GM19328 (cell line): Measurements from ENCODE around the gene IL1RL2.

ENCODE experiments used
- ATAC-seq: cut with Tn5 transposase; IDR thresholded peaks from one replicate; pipeline ENCODE4 v1.9.1; 2021; ENCODE audit warnings: mild to moderate bottlenecking, moderate library complexity; ENCODE audit not compliant: unreplicated experiment

IL1RL2 gene

DNA sequence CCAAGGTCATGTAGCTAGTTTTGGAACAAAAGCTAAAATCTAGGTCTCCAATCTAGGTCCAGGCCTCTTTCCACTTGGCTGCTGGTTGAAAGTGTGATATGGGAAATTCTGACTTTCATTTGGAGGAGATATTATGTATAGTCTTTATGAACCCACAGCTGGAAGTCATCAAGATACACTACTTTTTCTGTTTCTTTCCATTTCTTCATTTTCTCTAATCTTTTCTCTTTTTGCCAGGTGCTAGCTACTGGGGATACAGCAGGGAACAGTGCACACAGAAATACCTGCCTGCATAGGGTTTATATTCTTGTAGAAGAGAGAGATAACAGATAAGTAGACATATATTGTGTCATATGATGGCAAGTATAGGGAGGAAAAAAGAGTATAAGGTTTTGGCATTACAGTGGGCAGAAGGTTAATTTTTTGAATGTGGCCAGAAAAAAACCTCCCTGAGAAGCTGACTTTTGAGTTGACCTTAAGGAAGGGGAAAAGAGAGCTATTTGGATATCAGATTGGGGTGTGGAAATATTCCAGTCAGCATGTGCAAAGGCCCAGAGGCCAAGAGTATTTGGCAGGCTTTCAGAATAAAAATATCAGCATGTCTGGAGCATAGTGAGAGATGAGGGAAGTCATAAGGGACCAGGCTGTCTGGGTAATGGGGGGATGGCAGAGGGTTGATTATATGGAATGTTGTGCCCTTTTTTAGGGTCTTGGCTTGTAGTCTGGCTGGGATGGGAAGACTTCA, 28.6 kb upstream of the IL1RL2 start:
- ATAC-seq, result no peak

DNA sequence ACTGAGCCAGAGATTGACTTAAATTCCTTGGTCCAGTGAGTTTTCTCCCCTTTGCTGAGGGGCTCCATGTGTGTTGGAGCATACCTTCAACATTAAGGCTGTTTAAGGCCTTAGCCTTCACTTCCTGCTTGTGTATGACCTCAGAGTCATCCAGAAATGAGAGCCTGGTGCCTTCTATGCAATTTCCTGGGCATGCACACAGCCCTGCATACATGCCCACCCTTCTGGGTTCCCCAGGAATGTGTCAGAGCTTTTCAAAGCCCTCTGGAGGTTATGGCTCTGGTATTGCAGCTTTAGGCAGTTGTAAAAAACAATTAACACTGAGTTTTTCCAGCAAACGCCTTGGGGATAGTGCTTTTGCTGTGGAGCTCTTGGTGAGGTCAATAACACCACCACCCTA, 27.5 kb upstream of the IL1RL2 start:
- no peak for ATAC-seq

DNA sequence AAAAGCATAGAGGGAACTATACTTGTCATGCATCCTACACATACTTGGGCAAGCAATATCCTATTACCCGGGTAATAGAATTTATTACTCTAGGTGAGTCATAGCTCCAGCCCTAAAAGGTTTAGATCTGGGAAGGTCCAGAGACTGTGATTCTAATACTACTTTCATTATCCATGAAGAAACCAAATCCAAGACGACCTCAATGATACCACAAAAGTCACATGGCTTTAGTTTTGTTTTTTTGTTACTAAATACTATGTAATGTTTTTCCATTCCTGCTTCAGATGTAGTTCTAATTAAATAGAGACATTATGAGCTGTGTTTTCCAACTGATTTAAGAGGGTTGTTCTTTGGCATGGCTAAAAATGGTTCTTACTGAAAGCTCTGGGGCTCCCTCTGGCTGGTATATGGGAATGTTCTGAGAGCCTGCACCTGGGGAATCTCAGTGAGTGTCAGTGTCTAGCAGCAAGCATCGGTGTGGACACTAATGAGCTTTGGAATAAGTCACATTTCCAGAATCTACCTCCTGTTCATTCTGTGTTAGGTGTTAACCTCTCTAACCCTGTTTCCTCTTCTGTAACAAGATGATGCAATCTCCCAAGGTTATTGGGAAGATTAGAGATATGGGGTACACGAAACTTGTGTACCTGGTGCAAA, 20.5 kb upstream of the IL1RL2 start:
- no peak for ATAC-seq

DNA sequence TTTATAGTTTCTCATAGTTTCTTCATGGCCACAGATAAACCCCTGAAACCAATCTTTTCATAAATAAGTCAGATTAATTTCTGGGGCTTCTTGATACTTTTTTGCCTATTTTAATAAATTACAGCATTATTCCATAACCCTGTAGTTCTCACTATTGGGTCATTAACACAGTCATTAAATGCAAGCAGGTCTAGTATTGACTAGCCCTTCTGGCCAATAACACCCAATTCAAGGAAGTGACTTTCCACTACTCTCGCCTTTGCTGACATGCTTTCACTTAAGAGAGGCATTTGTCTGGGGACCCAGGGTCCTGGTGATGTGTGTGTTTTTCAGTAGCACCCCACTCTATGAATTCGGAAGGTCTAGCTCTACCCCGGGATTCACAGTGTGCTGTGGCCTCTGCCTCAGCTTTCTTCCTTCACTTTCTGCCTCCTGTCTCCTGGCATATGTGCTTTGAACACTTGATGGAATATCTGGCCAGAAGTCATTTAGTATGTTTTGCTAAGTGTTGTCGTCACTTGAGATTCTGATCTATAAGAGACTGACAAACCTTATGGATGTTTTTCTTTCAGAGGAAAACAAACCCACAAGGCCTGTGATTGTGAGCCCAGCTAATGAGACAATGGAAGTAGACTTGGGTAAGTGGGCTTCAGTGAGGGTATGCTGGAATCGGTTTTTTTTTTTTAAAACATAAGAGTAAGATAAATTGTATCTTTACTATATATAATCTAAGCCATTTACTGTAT, 18.6 kb upstream of the IL1RL2 start:
- ATAC-seq, result no peak

DNA sequence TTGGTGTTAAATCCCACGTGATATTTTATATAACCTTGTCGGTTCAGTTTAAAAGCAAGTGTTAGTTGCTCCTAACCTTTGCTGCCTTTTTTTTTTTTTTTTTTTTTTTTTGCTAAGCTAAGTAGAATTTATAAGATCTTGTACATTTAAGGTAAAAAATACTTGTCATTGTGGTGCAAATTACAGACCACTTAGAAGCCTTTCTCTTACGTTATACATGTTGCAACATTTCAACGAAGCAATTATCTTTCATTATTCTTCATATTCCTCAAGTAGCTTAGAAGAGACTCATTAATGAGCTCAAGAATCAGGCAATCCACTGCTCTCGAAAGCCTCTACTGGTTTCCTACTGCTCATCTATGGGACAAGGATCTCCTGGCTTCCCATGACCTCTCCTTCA, 14.9 kb upstream of the IL1RL2 start:
- ATAC-seq, result no peak

DNA sequence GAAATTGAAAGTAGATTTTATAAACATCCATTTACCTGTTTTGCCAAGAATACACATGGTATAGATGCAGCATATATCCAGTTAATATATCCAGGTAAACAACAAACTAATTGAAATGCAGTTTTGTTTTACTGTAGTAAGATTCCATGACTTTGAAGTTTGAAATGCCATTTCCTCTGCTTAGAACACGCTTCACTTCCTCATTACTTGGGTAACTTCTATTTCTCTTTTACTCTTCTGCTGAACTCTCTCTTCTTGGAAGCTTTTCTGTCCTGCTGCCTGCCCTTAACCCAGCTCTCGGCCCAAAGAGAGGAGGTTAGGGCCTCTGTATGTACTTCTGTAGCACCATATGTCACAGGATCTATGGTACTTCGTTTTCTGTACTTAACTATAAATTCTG, 14.1 kb upstream of the IL1RL2 start:
- ATAC-seq, result no peak

DNA sequence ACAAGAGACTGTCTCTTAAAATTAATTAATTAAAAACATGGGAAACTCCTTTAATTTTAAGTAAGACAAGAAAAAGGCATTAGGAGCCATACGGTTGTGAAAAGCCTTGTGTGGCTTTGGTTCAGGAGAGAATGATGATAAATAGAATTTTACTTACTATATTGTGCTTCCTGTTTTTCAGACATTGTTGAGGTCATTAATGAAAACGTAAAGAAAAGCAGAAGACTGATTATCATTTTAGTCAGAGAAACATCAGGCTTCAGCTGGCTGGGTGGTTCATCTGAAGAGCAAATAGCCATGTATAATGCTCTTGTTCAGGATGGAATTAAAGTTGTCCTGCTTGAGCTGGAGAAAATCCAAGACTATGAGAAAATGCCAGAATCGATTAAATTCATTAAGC, 10.7 kb upstream of the IL1RL2 start:
- ATAC-seq, result no peak

DNA sequence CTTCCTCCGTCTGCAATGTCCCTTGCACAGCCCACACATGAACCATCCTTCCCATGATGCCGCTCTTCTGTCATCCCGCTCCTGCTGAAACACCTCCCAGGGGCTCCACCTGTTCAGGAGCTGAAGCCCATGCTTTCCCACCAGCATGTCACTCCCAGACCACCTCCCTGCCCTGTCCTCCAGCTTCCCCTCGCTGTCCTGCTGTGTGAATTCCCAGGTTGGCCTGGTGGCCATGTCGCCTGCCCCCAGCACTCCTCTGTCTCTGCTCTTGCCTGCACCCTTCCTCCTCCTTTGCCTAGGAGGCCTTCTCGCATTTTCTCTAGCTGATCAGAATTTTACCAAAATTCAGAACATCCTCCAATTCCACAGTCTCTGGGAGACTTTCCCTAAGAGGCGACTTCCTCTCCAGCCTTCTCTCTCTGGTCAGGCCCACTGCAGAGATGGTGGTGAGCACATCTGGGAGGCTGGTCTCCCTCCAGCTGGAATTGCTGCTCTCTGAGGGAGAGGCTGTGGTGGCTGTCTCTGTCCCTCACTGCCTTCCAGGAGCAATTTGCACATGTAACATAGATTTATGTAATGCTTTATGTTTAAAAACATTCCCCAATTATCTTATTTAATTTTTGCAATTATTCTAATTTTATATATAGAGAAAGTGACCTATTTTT, 8.9 kb upstream of the IL1RL2 start:
- ATAC-seq, result no peak

DNA sequence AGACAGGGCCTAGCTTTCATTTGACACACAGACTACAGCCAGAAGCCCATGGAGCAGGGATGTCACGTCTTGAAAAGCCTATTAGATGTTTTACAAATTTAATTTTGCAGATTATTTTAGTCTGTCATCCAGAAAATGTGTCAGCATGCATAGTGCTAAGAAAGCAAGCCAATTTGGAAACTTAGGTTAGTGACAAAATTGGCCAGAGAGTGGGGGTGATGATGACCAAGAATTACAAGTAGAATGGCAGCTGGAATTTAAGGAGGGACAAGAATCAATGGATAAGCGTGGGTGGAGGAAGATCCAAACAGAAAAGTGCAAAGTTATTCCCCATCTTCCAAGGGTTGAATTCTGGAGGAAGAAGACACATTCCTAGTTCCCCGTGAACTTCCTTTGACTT, 7.8 kb upstream of the IL1RL2 start:
- no peak for ATAC-seq

DNA sequence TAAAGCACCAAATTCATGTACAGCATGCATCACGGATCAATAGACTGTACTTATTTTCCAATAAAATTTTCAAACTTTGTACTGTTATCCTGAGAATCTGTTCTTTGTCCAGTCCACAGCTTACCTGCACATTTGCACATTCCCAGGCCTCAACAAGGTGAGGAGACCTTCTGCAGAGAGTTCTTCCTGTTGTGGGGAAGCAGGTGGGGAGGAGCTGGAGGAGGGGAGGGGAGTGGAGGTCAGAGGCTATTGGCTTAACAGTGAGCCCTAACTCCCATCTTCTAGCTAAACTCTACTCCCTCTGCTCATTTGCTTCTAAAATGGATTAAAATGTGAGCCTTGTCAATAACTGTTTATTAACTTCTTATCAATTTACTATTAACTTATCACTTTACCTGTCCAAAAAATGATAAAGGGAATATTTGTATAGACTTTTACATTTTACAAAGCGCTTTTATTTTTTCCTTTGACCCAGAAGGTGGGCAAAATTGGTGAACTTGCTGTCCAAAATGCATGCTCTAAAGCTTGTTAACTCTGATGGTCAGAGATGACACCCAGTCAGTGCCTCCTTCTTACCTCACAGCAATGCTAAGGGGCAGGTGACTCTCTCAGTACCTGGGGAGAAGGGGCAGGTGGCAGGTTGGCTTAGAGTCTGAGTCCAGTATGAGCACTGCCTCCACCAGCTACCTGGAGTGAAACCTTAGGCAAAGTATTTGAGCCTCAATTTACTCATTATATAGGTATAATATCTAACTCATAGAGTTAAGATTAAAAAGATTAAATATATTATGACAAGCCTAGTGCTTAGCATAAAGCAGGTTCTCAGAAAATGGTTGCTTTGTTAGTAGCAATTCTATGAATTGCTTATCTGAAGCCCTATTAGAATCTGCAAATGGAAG, 6.8 kb upstream of the IL1RL2 start:
- no peak for ATAC-seq

DNA sequence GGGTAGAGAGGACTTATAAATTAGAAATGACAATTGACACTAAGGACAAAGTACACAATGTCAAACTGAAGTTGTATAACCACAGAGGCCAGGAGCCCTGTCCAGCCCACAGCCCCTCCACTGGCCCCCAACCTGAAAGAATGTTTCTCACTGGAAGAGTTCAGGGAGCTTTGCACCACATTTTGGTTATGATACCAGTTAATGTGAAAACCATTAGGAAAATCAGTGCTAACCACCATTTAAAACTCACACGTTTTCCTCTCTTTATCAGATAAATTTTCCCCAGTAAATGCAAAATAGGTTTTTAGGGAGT, 6.2 kb upstream of the IL1RL2 start:
- ATAC-seq, result no peak

DNA sequence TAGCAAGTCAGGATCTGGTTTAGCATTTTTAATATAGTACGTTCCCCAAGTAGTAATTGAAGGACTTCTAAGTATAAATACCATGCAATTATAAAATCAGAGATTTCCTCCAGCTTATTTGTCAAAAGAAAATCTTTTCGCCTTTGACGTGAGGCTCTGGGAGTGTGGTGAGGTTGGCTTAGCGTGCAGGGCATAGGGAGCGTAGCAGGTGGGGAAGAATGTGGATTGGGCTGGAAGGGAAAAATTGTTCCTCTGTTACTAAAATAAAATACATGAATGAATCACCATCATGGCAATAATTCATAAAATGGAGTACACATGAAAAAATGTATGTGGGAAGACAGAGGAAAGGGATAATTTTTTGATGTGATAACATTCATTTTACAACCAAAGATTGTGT, 5.4 kb upstream of the IL1RL2 start:
- ATAC-seq, result no peak

DNA sequence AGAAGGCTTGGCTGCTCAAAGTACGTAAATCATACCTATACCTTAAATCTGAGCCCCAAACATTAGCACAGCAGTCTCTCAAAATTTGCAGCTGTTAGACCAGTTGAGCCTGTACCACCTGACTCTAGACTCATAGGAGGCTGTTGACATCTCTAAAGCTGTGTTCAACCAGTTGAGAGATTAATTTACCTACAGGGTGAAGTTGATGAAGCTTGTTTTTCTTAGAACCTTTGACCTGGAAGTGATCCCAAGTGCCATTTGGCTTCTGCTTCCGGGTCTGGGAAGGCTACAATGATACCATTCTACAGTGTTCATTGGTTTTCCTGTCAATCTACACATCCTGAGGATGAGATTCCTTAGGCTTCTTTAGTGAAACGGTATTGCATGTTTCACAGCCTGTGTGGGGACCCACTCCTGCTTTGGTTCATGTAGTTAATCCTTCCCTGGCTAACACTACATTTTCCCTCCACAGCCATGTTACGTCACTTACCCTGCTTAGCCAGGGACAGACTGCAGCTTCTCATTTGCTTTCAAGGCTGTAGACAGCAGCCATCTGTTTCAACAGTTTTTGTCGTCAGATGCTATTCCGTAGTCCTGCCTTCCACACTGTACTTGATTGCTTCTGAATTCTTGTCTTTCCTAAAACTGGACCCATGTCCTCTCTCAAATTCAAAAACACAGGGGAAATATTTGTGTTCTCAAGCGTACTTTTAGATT, 4.7 kb upstream of the IL1RL2 start:
- no peak for ATAC-seq

DNA sequence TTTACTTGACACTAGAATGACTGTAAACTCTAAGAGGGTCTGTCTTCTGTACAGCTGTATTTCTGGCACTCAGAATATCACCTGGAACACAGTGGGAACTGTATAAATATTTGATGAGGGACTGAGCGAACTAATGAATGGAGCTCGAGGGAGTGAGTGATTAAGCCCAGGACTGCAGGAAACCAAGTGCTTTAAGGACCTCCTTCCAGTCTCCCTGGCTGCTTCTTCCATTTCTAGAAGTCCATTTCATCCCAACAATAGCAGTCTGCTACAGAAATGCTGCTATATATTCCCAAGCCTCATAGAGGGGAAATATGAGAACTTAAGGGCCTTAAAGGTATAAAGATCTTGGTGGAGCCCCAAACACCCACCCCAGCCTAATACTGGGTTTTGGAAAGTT, 2.8 kb upstream of the IL1RL2 start:
- no peak for ATAC-seq

DNA sequence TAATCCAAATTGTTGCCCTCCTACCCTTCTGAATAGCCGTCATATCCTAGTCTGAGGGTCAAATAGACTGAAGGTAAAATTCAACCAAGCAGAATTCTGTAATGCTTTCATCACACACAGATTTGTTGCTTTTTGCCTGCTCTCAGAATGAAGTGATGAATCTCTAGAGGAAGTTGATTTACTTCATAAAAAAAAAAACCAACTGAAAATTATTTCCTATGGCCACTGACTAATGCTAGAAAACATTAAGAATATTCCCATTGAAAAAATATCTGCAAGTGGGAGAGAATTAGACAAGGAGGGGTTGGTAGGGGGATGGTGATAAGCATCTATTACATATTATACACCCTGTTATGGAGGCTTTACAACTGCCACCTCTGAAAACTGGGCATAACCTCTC, 2.3 kb upstream of the IL1RL2 start:
- no peak for ATAC-seq

DNA sequence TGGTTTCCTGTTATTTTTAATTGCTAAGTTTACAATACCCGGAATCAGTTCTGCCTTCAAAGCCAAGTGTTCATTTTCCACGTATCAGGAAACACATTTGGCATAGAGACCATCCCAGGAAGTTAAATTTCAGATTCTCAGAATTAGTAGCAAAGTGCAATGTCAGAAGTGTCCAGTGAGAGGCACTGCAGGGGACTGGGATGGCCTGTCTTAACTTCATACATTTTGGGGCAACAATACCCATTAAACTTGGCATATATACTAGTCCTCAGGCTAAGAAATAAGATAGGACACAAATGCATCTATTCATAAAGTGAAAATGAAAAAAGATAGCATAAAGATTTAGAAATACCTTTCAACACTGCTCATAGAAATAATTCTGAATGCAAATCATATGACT, 1.5 kb upstream of the IL1RL2 start:
- ATAC-seq, result no peak

DNA sequence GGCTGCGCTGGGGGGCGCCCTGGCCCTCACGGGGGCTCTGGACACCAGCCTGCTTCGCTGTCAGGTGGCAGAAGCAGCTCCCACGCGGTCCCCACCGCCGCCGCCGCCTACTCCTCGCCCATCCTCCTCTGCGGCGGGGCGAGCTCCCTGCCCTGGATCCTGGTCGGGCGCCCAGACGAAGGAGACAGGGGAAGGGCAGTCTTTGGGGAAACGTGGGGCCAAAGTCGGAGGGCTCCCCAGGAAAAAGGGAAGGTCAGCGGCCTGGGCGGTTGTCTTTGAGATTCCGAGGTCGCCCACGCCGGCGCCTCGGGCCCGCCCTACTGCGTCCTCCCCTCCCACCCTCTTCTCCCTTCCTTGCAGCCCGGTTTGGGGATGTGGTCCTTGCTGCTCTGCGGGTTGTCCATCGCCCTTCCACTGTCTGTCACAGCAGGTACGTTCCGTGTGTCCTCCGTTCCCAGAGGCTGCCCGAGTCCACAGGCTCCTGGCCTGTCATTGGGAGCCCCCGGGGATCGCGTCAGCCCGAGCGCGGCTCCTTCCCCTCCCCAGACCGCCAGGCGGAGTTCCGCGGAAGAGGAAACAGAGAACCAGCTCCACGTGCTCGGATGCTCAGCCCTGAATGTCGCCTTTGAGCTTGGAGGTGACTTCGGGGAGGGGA, 800 bp downstream of the IL1RL2 start:
- no peak for ATAC-seq

DNA sequence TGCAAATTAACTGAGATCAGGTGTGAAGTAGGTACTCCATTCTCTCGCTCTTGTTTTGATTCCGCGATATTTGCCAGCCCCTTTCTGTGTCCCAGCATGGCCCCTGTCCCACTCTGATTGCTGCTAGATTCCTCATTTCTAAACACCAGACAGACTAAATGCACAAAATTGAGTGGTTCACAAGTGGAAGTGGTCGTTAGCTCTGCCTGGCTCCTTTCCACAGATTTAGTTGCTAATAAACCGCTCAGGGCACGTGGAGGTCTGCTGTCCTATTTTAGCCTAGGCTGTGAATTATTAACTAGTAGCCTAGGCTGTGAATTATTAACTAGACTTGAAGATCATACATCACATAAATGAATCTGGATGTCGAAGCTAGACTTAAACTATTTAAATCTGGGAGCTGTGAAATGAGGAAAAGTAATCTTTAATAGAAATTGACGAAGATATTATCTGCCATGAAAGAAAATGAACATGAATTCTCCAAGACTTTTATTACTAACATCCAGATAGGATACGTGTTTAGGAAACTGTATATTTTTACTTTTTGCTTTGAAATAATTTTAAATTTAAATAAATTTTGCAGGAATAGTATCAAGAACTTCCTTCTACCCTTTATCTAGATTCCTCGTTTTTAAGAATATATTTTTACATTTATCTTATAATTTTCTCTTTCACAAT, 3.7 kb downstream of the IL1RL2 start:
- ATAC-seq, result no peak

DNA sequence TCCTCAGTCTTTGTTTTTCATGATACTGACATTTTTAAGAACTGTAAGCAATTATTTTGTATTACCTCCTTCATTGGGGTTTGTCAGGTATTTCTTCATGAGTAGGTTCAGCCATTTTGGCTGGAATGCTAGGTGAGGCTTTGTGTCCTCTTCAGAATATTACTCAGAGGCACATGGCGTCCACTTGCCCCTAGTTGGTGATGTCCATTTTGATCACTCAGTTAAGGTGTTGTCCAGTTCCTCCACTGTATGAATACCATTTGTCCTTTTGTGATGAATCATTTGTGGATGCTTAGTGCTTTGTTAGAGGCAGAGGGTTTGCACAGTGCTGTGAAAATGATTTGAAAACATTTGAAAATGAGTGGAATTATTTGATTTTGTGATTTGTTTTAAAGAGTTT, 4.7 kb downstream of the IL1RL2 start:
- ATAC-seq, result no peak
